CD4-positive, alpha-beta T cell treated with Interleukin-4 for 4 hours (primary cell): Measurements from ENCODE around the gene SORCS2.

Source experiments
- DNase-seq: peaks from one replicate; pipeline ENCODE4 v3.0.0-alpha.2; 2020

SORCS2 gene

GRCh38 chr4:7187168-7187535, 5.2 kb upstream of the SORCS2 start:
- no peak for DNase-seq

- DNase-seq = no peak
These were observed 4.6 kb upstream of the SORCS2 start for GRCh38 chr4:7187691-7188090.

GRCh38 chr4:7189066-7189465, 3.3 kb upstream of the SORCS2 start:
- no peak for DNase-seq

GRCh38 chr4:7189475-7190277, 2.7 kb upstream of the SORCS2 start:
- DNase-seq = no peak

- no peak for DNase-seq
These were observed 2.1 kb upstream of the SORCS2 start for GRCh38 chr4:7190278-7190594.

GRCh38 chr4:7190691-7191545, 1.4 kb upstream of the SORCS2 start:
- DNase-seq = no peak

GRCh38 chr4:7191546-7192251, 639 bp upstream of the SORCS2 start:
- no peak for DNase-seq

GRCh38 chr4:7193030-7193958, 956 bp downstream of the SORCS2 start:
- DNase-seq = no peak

- DNase-seq = no peak
These were observed 2.2 kb downstream of the SORCS2 start for GRCh38 chr4:7194251-7195140.

GRCh38 chr4:7195141-7195515, 2.8 kb downstream of the SORCS2 start:
- DNase-seq = no peak

GRCh38 chr4:7195546-7196287, 3.4 kb downstream of the SORCS2 start:
- DNase-seq = no peak

GRCh38 chr4:7196288-7196651, 3.9 kb downstream of the SORCS2 start:
- no peak for DNase-seq

GRCh38 chr4:7196736-7197135, 4.4 kb downstream of the SORCS2 start:
- DNase-seq = no peak

GRCh38 chr4:7197910-7198309, 5.6 kb downstream of the SORCS2 start:
- no peak for DNase-seq

- DNase-seq = no peak
These were observed 6.2 kb downstream of the SORCS2 start for GRCh38 chr4:7198440-7199128.

- DNase-seq = no peak
These were observed 6.9 kb downstream of the SORCS2 start for GRCh38 chr4:7199129-7199725.

GRCh38 chr4:7199771-7200441, 7.6 kb downstream of the SORCS2 start:
- DNase-seq = no peak

- DNase-seq = no peak
These were observed 8.5 kb downstream of the SORCS2 start for GRCh38 chr4:7200801-7201200.
